Ovary (tissue), 9 donors: ENCODE measurements around the gene BRMS1. TPM values are rescaled to one million over a fixed set of nuclear protein-coding genes. Genes with fewer than 3 reads are reported as not detected.

Source experiments
- DNase-seq, 5 donors: peaks; one replicate each; pipeline ENCODE4 v3.0.0-alpha.2; 2019 to 2020
- H3K27ac ChIP-seq, 2 donors: fragments of 200-600 bp; one replicate each; pipeline versions ENCODE4 v1.5.1 to v1.8.0; 2019 to 2022
- H3K27me3 ChIP-seq: fragments of 200-600 bp; one replicate; pipeline ENCODE4 v1.8.0; 2022
- H3K36me3 ChIP-seq: fragments of 200-600 bp; sonication (generic); one replicate; pipeline ENCODE4 v1.5.1; 2019
- H3K4me1 ChIP-seq: one replicate; pipeline ENCODE4 v1.8.1; 2013; ENCODE audit warnings: mild to moderate bottlenecking, moderate library complexity; ENCODE audit not compliant: insufficient read depth
- H3K4me3 ChIP-seq: fragments of 200-600 bp; sonication (generic); one replicate; pipeline ENCODE4 v1.5.1; 2017
- H3K9me3 ChIP-seq, 2 donors: fragments of 200-600 bp in 1 of 2; sonication (generic) in 1 of 2; one replicate each; pipeline versions ENCODE4 v1.5.1 to v1.8.1; 2013 to 2019; ENCODE audit warnings: mild to moderate bottlenecking in 1 of 2, moderate library complexity in 1 of 2
- EP300 ChIP-seq: sonication (generic); formaldehyde crosslinking; IDR thresholded peaks from one replicate; pipeline ENCODE4 v1.6.1; 2017; ENCODE audit warnings: antibody characterized with exemption
- POLR2A ChIP-seq: fragments of 450-650 bp; IDR thresholded peaks from one replicate; pipeline ENCODE4 v1.6.1; 2017; ENCODE audit warnings: antibody characterized with exemption, mild to moderate bottlenecking, moderate library complexity
- WGBS, 3 donors: extraction: QIAGEN DNeasy Blood & Tissue Kit in 1 of 3; methylation state at CpG; one replicate each; pipeline versions ENCODE4 v1.1.5 to v1.1.7; 2013 to 2017; 5-methylcytosine and 5-hydroxymethylcytosine counted together
- intact Hi-C, 4 donors: fragments of 100-400 bp; cut with DNase I; formaldehyde crosslinking; loops; one replicate each; pipeline versions ENCODE4 v1.11.0 to v1.15.1; 2022 to 2023
- polyA plus RNA-seq, 2 donors: library from polyadenylated mRNA; stranded (reverse); fragments of 200-250 nt in 1 of 2; fragments of 350-450 nt in 1 of 2; fragmentation: Illumina TruSeq in 1 of 2; extraction: RNeasy Lipid Tissue Mini Kit (QIAGEN cat#74804) in 1 of 2; gene quantifications; one replicate each; pipeline ENCODE4 v1.2.3, GENCODE V29; 2013 to 2014
- total RNA-seq, 7 donors: library from RNA; depleted of rRNA in 2 of 7; stranded (reverse); fragments of >200 nt in 2 of 7; fragmentation: NEBNext Ultra II Directional in 3 of 7; extraction: Animal tissue kit (Norgen Biotek cat#: 25700) in 3 of 7; gene quantifications; one replicate each; pipeline versions ENCODE4 v1.1.0 to v1.2.4, GENCODE V29; 2016 to 2023
- TF ChIP-seq, protein P1 (sequence below), 3 donors: fragments of 450-650 bp in 2 of 3; fragments of 200-600 bp in 1 of 3; IDR thresholded peaks; one replicate each; pipeline versions ENCODE4 v1.5.1 to v1.8.0; 2016 to 2022; ENCODE audit warnings: antibody characterized with exemption in 3 of 3, mild to moderate bottlenecking in 1 of 3
- donor health status: DM: no; HTN: no; CAD: no; lungs with moderate emphysema.
- donor health status: DM: no; HTN: no; CAD: no.
- donor health status: Bipolar disorder and iron deficiency.
- donor health status: DM: yes; HTN: yes; CAD: no.
- donor health status: DM: no; HTN: no; CAD: no.
- donor health status: DM: yes; HTN: yes; CAD: no.

The BRMS1 gene
- total and polyA plus RNA-seq, 9 donors, result 17.5 to 32.2 (median 23.4) TPM

DNA sequence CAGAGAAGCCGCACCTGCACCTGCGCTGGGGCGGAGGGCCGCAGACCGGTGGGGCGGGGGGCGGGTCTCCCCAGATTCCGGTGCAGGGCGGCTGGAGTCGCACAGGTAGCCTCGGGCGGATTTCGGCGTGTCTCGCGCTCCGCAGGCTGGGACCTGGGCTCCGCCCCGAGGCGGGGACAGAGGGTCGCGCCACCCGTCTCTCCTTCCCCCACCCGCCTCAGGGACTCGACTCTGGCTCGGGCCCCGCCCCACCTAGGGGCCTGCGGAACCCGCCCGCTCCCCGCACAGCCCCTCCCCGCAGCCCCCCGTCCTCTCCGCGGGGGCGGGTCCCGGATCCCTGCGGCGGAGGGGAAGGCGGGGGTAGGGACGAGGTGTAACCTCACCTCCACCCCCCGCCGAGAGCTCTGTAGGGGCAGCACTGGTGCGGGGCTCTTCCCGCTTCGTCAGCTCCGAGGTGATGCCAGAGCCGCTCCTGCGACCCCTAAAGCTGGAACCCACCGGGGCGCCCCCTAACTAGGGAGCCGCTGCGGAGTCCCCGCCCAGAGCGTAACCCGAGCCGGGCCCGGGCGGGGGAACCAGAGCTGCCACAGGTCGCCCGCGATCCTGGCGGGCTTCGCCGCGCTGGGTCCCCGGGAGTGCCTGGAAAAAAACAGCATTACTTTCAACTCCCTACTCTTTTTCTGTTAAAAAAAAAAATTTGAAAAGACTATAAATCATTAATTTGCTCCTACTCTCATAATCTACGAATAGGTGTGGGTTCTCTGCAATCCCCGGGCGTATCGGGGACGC is 26.9 kb upstream of the BRMS1 start, which contains the start of gene SLC29A2:
Gene SLC29A2 (minus strand): TSS at position 134 of the 789 bp plus-strand sequence. CDS start 169 bp downstream, outside the sequence.
- Histone ChIP-seq H3K9me3 (no peaks in the 10 kb centered on the region), H3K4me1 (no peaks in the 10 kb centered on the region), H3K27ac (peak within 1 kb of the TSS; percentile 15 to 21), H3K4me3 (peak within 1 kb of the TSS; percentile 43), H3K27me3 (no peaks in the 10 kb centered on the region), H3K36me3 (no peaks in the 10 kb centered on the region)
- DNase-seq, result peak in 3 of 5 donors; percentile 17 to 52 (median 33)
- TF ChIP-seq, protein P1, sequence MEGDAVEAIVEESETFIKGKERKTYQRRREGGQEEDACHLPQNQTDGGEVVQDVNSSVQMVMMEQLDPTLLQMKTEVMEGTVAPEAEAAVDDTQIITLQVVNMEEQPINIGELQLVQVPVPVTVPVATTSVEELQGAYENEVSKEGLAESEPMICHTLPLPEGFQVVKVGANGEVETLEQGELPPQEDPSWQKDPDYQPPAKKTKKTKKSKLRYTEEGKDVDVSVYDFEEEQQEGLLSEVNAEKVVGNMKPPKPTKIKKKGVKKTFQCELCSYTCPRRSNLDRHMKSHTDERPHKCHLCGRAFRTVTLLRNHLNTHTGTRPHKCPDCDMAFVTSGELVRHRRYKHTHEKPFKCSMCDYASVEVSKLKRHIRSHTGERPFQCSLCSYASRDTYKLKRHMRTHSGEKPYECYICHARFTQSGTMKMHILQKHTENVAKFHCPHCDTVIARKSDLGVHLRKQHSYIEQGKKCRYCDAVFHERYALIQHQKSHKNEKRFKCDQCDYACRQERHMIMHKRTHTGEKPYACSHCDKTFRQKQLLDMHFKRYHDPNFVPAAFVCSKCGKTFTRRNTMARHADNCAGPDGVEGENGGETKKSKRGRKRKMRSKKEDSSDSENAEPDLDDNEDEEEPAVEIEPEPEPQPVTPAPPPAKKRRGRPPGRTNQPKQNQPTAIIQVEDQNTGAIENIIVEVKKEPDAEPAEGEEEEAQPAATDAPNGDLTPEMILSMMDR (IDR thresholded peaks at IDR 0.05), result no peak
- TF ChIP-seq EP300, result no peak
- no peak for TF ChIP-seq POLR2A
- WGBS, 3 donors, result 1 to 3% (median 2%) methylated on average over 57 to 72 of the region's 72 CpGs
- intact Hi-C loops, result no loop called here

DNA sequence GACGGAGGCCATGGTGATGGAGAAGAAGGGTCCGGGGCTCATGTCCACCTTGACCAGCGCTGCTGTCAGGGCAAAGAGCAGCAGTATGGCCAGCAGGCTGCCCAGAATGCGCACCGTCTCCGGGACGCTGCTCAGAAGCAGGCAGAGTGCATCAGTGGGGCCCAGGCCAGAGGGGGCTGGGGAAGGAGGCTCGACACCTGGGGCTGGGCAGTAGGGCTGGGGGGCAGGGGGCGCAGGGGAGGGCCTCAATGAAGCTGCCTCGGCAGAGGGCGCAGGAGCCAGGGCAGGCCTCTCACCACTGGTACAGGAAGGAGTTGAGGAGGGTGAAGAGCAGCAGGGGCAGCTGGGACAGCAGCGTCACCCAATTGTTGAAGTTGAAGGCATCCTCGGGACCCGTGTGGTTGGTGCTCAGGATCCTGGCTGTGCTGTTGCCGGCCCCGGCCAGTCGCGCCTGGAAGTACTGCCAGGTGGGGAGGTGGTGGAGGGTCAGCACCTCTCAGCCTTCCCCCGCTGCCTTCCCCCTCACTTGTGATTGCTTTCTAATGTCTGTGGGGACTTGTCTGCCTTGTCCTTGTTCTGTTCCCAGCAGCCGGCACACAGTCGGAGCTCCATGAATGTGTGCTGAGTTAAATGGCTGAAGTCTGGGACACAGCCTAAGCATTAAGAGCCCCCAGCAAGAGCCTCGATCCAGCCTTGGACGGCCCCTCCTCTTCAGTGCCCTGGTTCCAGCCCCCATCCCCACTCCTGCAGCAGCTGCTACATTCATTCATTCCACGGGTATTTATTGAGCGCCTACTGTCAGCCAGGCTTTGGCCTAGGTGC is 24.4 kb upstream of the BRMS1 start:
- Histone ChIP-seq H3K4me1 (no peaks in the 10 kb centered on the region), H3K4me3 (no peak overlapping the region), H3K36me3 (no peaks in the 10 kb centered on the region), H3K27ac (no peak overlapping the region), H3K9me3 (no peaks in the 10 kb centered on the region), H3K27me3 (no peaks in the 10 kb centered on the region)
- DNase-seq, result peak in 1 of 5 donors; percentile 30
- 63 to 70% (median 67%) methylated on average over 25 of the region's 25 CpGs for WGBS, 3 donors
- TF ChIP-seq EP300, result no peak
- TF ChIP-seq, protein P1 (IDR thresholded peaks at IDR 0.05), result no peak
- no peak for TF ChIP-seq POLR2A
- intact Hi-C loops, result no loop called here

DNA sequence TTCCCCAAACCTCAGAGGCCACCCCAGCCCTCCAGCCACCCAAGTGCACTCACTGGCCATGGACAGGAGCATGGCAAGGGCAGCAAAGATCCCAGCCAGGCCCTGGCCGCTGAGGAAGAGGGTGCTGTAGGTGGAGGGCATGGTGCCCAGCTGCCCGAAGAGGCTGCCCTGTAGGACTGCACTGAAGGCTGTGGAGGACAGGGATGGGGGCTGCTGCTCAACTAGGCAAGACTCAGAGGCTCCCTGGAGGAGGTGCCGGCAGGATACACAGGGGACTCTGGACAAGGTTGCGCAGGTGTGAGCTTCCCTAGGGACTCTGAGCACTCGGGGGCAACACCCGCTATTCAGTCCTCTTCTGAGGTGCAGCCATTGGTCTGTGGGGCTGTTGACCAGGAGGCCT is 23.6 kb upstream of the BRMS1 start:
- Histone ChIP-seq H3K4me3 (no peak overlapping the region), H3K27me3 (no peaks in the 10 kb centered on the region), H3K9me3 (no peaks in the 10 kb centered on the region), H3K4me1 (no peaks in the 10 kb centered on the region), H3K27ac (no peak overlapping the region), H3K36me3 (no peaks in the 10 kb centered on the region)
- intact Hi-C loops, result no loop called here
- no peak for TF ChIP-seq EP300
- TF ChIP-seq POLR2A, result no peak
- TF ChIP-seq, protein P1 (IDR thresholded peaks at IDR 0.05), result no peak
- WGBS, 3 donors, result 87 to 92% (median 89%) methylated on average over 6 of the region's 6 CpGs
- no peak for DNase-seq

DNA sequence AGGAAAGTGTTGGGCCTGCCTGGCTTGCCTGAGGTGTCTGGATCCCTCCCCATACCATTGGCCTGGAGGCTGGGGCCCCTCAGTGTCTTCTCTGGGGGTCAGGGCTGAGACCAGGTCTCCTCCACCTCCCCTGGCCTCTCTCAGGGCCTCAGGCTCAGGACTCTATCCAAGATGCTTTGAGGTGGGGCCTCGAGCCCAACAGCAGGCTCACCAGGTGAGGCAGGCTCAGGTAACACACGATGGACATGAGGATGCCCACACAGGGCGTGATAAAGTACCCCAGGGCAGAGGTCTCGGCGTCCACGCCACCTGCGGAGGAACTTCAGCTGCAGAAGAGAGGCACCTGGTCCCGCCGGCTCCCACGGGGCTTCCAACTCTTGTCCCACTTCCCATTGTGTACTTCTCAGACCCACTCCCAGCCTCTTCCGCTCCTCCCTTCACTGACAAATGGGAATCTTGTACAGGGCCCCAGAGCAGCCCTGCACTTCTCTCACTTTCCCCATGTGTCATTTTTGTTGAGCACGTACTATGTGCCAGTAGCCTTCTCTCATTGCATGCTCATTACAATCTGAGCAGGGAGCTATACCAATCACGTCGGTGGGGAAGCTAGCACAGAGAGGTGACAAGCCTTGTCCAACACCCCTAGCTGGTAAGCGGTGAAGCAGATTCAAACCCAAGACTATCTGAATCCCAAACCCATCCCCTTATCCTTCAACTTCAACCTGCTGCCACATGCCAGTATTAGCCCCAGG is 22.8 kb upstream of the BRMS1 start:
- intact Hi-C loops, result no loop called here
- no peak overlapping the region for H3K27ac ChIP-seq
- no peaks in the 10 kb centered on the region for H3K36me3 ChIP-seq
- no peaks in the 10 kb centered on the region for H3K4me1 ChIP-seq
- DNase-seq, result peak in 1 of 5 donors; percentile 11
- WGBS, 3 donors, result 67 to 76% (median 73%) methylated on average over 15 of the region's 15 CpGs
- no peaks in the 10 kb centered on the region for H3K27me3 ChIP-seq
- no peaks in the 10 kb centered on the region for H3K9me3 ChIP-seq
- TF ChIP-seq, protein P1 (IDR thresholded peaks at IDR 0.05), result no peak
- TF ChIP-seq EP300, result no peak
- TF ChIP-seq POLR2A, result no peak
- no peak overlapping the region for H3K4me3 ChIP-seq
